ENCODE results near the gene MARK4.

The MARK4 gene

DNA sequence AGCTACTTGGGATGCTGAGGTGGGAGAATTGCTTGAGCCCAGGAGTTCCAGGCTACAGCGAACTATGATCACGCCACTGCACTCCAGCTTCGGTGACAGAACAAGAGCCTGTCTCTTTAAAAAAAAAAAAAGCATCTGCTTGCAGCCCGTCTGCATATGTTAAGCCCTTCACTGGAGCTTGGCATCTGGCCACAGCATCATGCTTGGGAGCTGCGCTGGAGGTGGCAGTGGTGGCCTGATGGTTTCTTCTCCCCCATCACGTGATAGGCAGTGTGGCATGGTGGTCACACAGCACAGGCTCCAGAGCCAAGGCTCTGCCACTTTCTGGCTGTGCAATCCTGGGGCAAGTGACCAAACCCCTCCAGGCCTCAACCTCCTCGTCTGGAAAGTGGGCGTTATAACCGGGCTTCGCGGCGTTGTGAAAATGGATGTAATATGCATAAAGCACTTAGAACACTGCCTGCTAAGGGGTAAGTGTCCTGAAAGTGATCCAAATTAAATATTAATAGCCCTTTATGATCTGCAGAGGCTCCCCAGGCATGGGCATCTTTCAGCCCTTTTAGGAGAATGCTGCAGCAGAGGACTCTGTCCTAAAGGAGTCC lies 24.4 kb downstream of the MARK4 start:
- DNase-seq: no peak

DNA sequence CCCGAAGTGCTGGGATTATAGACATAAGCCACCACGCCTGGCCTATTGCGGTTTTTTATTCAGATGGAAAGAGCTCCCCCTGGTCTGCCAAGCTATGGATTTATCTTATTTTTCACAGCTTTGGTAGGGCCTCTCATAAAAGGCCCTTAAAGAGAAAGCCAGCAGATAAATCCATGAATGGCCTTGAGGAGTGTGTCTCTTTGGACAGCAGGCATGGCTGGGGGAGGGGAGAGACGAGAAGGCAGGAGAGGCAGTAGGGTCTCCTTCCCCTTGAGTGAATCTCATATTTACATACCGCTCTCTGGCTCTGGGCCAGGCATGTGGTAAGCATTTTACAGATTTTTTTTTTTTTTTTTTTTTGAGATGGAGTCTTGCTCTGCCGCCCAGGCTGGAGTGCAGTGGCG lies 25.2 kb downstream of the MARK4 start:
- no peak for DNase-seq

GRCh38 chr19:45278087-45278486 lies 27.0 kb downstream of the MARK4 start:
- no peak for DNase-seq

- DNase-seq: no peak
Observed at GRCh38 chr19:45279587-45280192, 28.6 kb downstream of the MARK4 start.

GRCh38 chr19:45280471-45280961 lies 29.4 kb downstream of the MARK4 start:
- DNase-seq: no peak

GRCh38 chr19:45283443-45284033 lies 32.5 kb downstream of the MARK4 start:
- no peak for DNase-seq

GRCh38 chr19:45290381-45290931 lies 39.4 kb downstream of the MARK4 start:
- DNase-seq: no peak

- DNase-seq: no peak
Observed at GRCh38 chr19:45291834-45292233, 40.8 kb downstream of the MARK4 start.

DNA sequence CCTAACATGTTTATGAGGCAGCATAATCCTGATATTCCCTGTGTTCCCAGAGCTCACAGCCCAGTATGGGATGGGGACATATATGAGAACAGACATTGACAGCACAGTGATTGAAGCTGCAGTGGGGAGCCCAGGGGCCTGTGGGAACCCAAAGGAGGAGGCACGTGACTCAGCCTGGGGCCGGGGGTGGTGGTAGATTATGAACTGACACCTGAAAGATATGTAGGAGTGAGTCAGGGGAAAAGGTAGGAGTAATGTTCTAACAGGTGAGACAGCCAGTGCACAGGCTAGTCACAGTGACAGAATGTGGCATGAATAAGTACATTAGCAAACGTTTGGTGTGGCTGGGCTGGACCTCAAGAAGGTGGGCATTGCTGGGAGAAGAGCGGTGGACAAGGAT lies 42.6 kb downstream of the MARK4 start:
- no peak for DNase-seq

- no peak for DNase-seq
Observed at GRCh38 chr19:45294291-45295029, 43.4 kb downstream of the MARK4 start.

GRCh38 chr19:45295873-45296272 lies 44.8 kb downstream of the MARK4 start:
- DNase-seq: no peak

GRCh38 chr19:45296355-45296754 lies 45.3 kb downstream of the MARK4 start:
- DNase-seq: no peak

GRCh38 chr19:45297674-45298073 lies 46.6 kb downstream of the MARK4 start:
- no peak for DNase-seq

DNA sequence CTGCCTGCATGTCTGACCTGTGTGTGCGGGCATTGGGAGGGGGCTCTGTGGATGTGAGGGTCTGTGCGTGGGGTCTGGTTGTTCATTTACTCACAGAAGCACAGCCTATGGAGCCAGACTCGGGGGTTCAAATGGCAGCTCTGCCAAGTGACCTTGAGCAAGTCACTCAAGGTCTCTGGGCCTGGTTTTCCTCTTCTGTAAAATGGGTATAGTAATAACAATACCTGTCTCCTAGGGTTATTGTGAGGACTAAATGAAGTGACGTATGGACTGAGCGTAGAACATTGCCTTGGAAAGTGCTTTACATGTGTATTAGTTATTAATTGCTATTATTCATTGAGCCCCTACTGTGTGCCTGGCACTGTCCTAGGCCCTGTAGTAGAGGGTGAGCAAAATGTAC lies 47.2 kb downstream of the MARK4 start:
- no peak for DNase-seq

GRCh38 chr19:45299719-45300118 lies 48.6 kb downstream of the MARK4 start:
- DNase-seq: no peak

DNA sequence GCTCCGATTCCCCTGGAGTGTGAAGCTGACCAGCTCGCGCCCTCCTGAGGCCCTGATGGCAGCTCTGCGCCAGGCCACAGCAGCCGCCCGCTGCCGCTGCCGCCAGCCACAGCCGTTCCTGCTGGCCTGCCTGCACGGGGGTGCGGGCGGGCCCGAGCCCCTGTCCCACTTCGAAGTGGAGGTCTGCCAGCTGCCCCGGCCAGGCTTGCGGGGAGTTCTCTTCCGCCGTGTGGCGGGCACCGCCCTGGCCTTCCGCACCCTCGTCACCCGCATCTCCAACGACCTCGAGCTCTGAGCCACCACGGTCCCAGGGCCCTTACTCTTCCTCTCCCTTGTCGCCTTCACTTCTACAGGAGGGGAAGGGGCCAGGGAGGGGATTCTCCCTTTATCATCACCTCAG lies 51.3 kb downstream of the MARK4 start:
- no peak for DNase-seq

DNA sequence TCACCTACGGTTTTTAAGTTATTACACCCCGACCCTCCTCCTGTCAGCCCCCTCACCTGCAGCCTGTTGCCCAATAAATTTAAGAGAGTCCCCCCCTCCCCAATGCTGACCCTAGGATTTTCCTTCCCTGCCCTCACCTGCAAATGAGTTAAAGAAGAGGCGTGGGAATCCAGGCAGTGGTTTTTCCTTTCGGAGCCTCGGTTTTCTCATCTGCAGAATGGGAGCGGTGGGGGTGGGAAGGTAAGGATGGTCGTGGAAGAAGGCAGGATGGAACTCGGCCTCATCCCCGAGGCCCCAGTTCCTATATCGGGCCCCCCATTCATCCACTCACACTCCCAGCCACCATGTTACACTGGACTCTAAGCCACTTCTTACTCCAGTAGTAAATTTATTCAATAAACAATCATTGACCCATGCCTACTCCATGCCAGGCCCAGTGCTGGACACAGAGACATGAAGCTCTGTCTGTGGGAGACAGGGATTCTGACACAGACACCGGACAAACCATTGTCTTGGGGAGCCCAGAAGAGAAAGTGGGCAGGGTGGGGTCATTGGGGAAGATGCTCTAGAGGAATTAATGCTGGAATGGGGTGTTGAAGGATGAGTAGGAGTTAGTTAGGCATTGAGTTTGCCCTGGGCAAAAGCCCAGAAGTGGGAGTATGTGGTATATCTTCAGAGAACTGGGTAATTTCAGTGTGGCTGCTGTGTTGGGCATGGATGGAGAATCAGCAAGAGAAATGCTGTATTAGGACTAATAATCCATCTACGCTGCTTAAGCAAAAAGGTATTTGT lies 52.4 kb downstream of the MARK4 start:
- no peak for DNase-seq

GRCh38 chr19:45304141-45304926 lies 53.3 kb downstream of the MARK4 start:
- DNase-seq: no peak

- no peak for DNase-seq
Observed at GRCh38 chr19:45305007-45305406, 53.9 kb downstream of the MARK4 start.

DNA sequence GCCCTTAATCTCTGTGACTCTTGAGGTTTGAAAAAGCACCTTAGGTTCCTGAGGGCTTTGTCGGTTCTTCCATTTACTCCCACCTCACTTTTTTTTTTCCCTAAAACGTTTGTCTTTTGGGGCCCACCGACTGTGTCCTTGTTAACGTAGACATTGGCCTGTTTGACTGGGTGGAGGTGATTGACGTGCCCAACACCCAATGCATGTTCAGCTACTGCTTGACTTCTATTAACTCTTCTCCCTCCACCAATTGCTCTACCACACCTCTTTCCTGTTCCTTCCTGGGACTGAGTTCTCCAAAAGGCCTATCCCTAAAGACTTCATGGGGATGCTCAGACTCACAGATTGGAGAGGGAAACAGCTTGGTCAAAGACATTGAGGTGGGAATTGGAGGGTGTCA lies 54.4 kb downstream of the MARK4 start:
- no peak for DNase-seq

DNA sequence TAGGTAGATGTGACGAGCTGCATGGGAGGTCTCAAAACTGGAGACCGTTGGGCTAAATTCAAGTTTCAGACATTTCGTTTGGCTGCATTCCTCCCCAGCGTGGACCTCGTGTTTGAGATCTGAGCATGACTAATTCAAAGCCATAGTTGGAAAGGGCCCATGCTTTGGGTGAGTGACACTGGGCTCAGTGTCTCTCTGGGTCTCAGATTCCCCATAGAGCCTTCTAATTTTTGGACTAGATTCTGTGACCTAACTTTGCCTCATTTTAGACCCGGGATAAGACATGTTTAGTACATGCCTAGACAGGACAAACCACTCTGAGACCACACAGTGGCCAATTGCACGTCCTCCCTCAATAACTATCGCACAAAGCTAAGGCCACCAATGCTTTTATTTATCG lies 55.0 kb downstream of the MARK4 start:
- no peak for DNase-seq

DNA sequence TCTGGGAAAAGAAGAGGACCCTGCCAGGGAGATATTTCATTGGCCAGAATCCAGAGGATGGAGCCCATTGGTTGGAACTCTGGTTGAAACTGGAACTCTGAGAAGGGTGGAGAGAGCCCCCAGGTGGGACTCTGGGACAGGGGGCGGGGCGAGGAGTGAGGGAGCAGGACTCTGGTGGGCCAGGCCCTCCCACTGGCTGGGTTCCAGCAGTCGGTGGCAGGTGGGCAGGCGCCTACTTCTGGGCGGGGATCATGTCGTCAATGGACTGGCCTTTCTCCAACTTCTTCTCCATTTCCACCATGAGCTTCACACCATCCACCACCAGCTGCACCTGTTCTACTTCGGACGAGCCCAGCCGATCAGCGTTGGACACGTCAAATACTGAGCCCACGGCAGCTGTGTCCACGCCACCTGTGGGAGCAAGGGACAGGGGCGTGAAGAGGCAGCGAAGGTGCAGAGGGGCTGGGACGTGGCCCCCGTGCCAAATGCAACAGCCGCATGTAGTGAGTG lies 55.5 kb downstream of the MARK4 start:
- DNase-seq: no peak
